Nephron (organoid): ENCODE results near the gene PIBF1.

Experiments used
- H3K27ac Mint-ChIP-seq, 3 experiments: 2 replicates each; pipeline ENCODE4 v1.8.0; 2020; ENCODE audit warnings: mixed read lengths in 3 of 3, mild to moderate bottlenecking in 2 of 3, moderate library complexity in 1 of 3
- H3K27me3 Mint-ChIP-seq: 2 replicates; pipeline ENCODE4 v1.8.0; 2021; ENCODE audit warnings: low read depth, mild to moderate bottlenecking, moderate library complexity, mixed read lengths
- H3K36me3 Mint-ChIP-seq: 2 replicates; pipeline ENCODE4 v1.8.0; 2020; ENCODE audit warnings: low read depth, mixed read lengths
- H3K4me1 Mint-ChIP-seq: 2 replicates; pipeline ENCODE4 v1.8.0; 2020; ENCODE audit warnings: mixed read lengths
- H3K4me3 Mint-ChIP-seq, 3 experiments: 2 replicates each; pipeline ENCODE4 v1.8.0; 2020; ENCODE audit warnings: mild to moderate bottlenecking in 3 of 3, mixed read lengths in 3 of 3, moderate library complexity in 2 of 3
- H3K9me3 Mint-ChIP-seq: 2 replicates; pipeline ENCODE4 v1.8.0; 2020; ENCODE audit warnings: mixed read lengths
- CTCF ChIP-seq, 3 experiments: fragments of 200-600 bp; sonication (generic); IDR thresholded peaks; one replicate each; pipeline ENCODE4 v1.5.0; 2021; ENCODE audit warnings: antibody characterized with exemption in 3 of 3; ENCODE audit not compliant: unreplicated experiment in 3 of 3

Gene PIBF1

GRCh38 chr13:72754111-72754510 lies 27.8 kb upstream of the PIBF1 start:
- Mint-ChIP-seq H3K4me1 (no peaks in the 10 kb centered on the region), H3K36me3 (peaks cover 59% of the 10 kb centered on the region), H3K4me3 (no peak overlapping the region), H3K9me3 (no peaks in the 10 kb centered on the region), H3K27me3 (no peaks in the 10 kb centered on the region), H3K27ac (no peak overlapping the region)
- no peak for TF ChIP-seq CTCF (IDR thresholded peaks at IDR 0.05; ENCODE audit: unreplicated experiment in 3 of 3)

- Mint-ChIP-seq H3K4me3 (no peak overlapping the region), H3K9me3 (no peaks in the 10 kb centered on the region), H3K27ac (no peak overlapping the region), H3K36me3 (peaks cover 56% of the 10 kb centered on the region), H3K4me1 (no peaks in the 10 kb centered on the region), H3K27me3 (no peaks in the 10 kb centered on the region)
- no peak for TF ChIP-seq CTCF (IDR thresholded peaks at IDR 0.05; ENCODE audit: unreplicated experiment in 3 of 3)
These were observed 24.0 kb upstream of the PIBF1 start for GRCh38 chr13:72757792-72758535.

- Mint-ChIP-seq H3K4me1 (no peaks in the 10 kb centered on the region), H3K4me3 (no peak overlapping the region), H3K36me3 (peaks cover 65% of the 10 kb centered on the region), H3K27me3 (no peaks in the 10 kb centered on the region), H3K9me3 (no peaks in the 10 kb centered on the region), H3K27ac (no peak overlapping the region)
- no peak for TF ChIP-seq CTCF (IDR thresholded peaks at IDR 0.05; ENCODE audit: unreplicated experiment in 3 of 3)
These were observed 21.7 kb upstream of the PIBF1 start for GRCh38 chr13:72760189-72760588.

- TF ChIP-seq CTCF (IDR thresholded peaks at IDR 0.05; ENCODE audit: unreplicated experiment in 3 of 3): no peak
- Mint-ChIP-seq H3K9me3 (no peaks in the 10 kb centered on the region), H3K27ac (no peak overlapping the region), H3K4me1 (no peaks in the 10 kb centered on the region), H3K36me3 (peaks cover 78% of the 10 kb centered on the region), H3K4me3 (no peak overlapping the region), H3K27me3 (no peaks in the 10 kb centered on the region)
These were observed 18.5 kb upstream of the PIBF1 start for GRCh38 chr13:72763411-72763810.

- H3K4me3 Mint-ChIP-seq: no peak overlapping the region
These were observed 7.9 kb upstream of the PIBF1 start for GRCh38 chr13:72774019-72774418.

More at GRCh38 chr13:72774019-72774418, 7.9 kb upstream of the PIBF1 start:
- Mint-ChIP-seq H3K4me1 (no peaks in the 10 kb centered on the region), H3K36me3 (peaks cover 70% of the 10 kb centered on the region), H3K27me3 (no peaks in the 10 kb centered on the region), H3K27ac (no peak overlapping the region), H3K9me3 (no peaks in the 10 kb centered on the region)
- no peak for TF ChIP-seq CTCF (IDR thresholded peaks at IDR 0.05; ENCODE audit: unreplicated experiment in 3 of 3)
